Stimulated activated CD4-positive, alpha-beta T cell treated with anti-CD3 and anti-CD28 coated beads, Interleukin-4, amount 100 ng/mL, for 24 hours (primary cell): Measurements from ENCODE around the gene DMRTC2.
A peak's percentile ranks its signal among the peaks of the same experiment; 100 is the strongest.
"Not testable (repeated sequence)": the region's sequence is repeated elsewhere in the genome, so short reads cannot be mapped to it uniquely, and the experiment has no call there.

Experiments
- DNase-seq: peaks from one replicate; pipeline ENCODE4 v3.0.0-alpha.2; 2020

The DMRTC2 gene

DNA sequence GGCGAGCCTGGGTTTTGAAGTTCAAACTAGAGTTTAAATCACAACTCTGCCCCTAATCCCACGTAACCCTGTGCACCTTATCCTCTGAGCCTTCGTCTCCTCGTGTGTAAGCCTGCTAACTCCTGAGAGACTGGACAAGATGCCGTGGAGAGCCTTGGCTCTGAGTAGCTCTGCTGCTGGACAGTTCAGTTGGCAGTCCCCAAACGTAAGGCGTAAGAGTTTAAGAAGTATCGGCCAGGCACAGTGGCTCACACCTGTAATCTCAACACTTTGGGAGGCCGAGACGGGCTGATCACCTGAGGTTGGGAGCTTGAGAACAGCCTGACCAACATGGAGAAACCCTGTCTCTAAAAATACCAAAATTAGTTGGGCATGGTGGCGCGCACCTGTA lies 27.5 kb downstream of the DMRTC2 start:
- no peak for DNase-seq

DNA sequence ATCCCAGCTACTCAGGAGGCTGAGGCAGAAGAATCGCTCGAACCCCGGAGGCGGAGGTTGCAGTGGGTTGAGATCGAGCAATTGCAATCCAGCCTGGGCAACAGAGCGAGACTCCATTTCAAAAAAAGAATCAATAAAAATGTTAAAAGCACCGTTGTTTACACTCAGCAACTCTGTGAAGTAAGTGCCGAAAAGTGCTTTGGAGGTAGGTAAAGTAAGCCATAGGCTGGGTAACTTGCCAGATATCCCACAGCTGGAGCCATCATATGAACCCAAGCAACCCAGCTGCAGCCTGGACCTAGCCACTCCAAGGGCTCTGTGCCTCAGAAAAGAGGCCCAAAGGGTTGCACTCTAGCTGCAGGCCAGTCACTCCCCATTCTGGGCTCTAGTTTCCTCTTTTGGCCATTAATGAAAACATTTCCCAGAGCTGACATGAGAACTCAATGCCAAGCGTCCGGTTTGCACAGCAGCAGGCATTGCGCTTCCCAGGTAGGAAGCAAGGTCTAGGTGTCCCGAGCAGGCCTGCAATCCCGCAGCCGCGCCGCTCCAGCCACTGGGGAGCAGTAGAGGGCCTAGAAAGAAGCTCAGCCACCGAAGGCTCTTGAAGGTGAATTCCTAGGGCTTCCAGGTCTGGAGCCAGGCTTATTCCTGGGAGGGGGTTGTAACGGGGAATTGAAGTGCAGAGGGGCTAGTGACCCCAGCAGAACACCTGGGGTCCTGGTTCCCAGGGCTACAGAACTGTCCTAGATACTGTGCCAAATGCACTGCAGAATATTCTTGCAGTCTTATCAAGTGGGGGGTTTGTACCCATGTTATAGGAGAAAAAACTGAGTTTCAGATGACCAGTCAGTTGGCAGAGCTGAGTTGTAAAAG lies 28.2 kb downstream of the DMRTC2 start:
- peak; percentile 75 for DNase-seq

DNA sequence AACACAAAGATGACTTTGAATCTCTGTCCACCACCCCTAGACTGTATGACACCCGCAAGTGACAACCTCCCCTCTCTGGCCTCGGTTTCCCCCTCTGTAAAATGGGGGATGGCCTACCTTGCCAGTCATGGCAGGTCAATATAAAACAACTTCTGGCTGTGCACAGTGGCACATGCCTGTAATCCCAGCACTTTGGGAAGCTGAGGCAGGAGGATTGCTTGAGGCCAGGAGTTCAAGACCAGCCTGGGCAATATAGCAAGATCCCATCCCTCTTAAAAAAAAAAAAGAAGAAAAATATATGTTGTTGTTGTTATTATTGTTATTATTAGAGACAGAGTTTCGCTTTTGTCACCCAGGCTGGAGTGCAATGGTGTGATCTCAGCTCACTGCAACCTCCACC lies 31.1 kb downstream of the DMRTC2 start:
- DNase-seq = not testable (repeated sequence)

DNA sequence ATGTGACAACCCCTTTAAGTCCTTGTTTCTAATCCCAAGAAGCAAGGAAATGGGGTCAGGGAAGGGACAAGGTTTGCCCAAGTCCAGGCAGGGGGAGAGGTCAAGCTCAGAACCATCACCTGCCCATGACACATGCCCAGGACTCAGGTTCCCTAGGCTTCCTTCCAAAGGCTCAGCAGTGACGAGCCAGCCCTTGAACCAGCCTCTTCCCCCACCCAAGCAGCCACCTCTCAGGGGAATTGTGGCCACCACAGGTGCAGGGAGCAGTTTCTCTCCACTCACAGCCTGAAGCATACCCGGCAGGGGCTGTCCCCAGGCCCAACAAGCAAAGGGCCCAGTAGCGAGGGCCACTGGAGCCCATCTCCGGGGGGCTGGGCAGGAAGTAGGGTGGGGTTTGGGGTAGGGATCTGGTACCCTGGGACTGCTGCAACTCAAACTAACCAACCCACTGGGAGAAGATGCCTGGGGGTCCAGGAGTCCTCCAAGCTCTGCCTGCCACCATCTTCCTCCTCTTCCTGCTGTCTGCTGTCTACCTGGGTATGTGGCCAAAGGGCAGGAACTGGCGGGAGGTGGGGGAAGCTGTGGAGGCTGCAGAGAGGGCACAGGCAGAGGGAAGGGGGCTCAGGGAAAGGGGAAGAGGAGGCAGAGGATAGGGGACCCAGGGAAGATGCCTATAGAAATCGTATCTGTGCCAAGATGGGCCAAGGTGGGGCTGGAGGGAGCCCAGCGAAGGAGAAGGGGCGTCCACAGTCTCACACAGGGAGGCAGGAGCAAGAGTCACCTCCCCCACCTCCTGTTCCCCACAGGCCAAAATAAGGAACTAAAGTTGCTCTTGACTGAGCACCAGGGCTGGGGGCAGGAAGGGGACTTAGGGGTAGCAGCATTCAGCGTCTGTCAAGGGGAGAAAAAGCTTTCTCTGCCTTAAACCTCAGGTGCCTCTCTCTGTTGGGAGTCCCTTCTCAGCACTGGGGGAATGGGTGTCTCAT lies 32.3 kb downstream of the DMRTC2 start, which contains the start of gene CD79A:
CD79A (plus strand) TSS at position 433 of the 986 bp plus-strand sequence; CDS start at position 459, 26 bp downstream.
- no peak for DNase-seq

DNA sequence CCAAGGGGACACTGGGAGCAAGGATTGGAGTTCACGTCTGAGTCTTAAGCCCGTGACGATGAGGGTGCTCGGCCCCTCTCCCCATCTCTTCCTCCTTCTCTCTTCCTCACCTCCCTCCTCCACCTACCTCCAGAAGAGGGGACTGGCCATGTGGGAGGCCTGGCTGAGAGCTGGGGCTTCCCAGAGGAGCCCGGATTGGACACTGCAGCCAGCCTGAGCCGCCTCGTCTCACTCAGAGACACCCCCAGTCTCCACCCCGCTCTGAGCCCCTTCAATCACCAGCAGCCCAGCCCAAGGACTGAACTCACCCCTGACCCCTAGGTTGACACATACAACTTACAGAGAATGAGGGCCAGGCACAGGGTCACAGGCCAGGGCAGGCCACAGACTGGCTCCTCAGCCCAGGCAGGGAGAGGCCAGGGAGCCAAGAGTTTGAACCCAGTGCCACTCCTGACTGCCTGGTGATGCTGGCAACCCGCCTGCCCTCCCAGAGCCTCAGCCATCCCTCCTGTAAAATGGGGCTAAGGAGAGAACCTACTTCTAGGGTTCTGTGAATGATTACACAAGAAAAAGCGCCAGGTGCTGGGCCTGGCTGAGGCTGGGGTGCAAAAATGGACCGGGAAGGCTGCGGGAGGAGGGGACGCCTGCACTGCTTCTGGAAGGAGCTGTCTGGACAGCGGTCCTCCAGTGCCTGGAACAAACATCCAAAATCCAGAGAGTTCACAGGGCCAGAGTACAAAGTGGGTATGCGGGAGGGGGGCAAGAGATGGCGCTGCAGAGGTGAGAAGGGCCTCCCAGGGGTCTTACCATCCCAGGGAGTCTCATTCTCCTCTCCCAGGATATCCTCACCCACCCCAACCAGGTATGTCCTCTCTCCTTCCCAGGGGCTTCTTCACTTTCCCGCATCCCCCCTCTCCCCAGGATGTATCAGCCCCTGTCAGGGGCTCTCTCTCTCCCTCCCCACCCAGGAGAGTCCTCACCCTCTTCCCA lies 33.4 kb downstream of the DMRTC2 start:
- no peak for DNase-seq

DNA sequence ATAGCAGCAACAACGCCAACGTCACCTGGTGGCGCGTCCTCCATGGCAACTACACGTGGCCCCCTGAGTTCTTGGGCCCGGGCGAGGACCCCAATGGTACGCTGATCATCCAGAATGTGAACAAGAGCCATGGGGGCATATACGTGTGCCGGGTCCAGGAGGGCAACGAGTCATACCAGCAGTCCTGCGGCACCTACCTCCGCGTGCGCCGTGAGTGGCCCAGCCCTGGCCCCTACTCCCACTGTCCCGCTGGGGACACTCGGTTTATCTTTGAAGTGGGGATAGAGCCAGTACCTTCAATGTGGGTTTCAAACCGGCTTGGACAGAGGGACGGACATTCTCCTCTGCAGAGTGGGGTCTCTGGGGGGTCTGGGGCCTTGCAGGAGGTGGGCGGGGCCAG lies 34.2 kb downstream of the DMRTC2 start:
- no peak for DNase-seq

DNA sequence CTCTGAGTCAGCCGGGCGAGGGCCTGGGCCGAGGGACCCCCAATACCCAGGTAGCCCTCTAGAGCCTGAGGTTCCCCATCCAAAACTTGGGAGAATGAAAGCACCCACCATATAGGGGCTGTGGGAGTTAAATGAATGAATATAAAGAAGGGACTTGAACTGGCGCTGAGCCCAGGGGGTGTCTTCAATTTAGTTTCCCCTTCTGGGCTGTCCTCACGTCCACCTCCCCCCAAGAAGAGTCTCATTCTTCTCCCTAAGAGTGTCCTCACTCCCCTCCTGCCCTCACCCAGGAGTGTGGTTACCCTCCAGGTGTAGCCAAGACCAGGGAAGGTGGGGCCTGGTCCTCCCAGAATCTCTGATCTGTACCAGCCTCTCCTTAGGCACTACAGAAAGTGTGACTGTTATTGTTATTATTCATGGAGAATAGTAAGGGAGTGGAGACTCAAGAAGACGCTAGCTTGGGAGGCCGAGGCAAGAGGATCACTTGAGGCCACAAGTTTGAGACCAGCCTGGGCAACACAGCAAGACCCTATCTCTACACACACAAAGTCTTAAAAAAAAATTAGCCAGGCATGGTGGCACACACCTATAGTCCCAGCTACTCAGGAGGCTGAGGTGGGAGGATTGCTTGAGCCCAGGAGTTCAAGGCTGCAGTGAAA lies 35.0 kb downstream of the DMRTC2 start:
- no peak for DNase-seq

DNA sequence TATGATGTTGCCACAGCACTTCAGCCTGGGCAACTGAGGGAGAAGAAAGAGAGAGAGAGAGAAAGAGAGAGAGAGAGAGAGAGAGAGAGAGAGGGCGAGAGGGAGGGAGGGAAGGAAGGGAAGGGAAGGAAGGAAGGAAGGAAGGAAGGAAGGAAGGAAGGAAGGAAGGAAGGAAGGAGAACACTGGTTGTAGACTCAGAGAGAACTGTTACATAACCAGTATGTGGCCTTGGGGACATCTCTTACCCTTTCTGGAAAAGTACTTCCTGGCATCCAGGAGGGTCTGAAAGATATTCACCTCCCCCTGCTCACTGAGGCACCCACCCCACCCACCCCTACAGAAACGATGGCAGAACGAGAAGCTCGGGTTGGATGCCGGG lies 35.5 kb downstream of the DMRTC2 start:
- DNase-seq = no peak

DNA sequence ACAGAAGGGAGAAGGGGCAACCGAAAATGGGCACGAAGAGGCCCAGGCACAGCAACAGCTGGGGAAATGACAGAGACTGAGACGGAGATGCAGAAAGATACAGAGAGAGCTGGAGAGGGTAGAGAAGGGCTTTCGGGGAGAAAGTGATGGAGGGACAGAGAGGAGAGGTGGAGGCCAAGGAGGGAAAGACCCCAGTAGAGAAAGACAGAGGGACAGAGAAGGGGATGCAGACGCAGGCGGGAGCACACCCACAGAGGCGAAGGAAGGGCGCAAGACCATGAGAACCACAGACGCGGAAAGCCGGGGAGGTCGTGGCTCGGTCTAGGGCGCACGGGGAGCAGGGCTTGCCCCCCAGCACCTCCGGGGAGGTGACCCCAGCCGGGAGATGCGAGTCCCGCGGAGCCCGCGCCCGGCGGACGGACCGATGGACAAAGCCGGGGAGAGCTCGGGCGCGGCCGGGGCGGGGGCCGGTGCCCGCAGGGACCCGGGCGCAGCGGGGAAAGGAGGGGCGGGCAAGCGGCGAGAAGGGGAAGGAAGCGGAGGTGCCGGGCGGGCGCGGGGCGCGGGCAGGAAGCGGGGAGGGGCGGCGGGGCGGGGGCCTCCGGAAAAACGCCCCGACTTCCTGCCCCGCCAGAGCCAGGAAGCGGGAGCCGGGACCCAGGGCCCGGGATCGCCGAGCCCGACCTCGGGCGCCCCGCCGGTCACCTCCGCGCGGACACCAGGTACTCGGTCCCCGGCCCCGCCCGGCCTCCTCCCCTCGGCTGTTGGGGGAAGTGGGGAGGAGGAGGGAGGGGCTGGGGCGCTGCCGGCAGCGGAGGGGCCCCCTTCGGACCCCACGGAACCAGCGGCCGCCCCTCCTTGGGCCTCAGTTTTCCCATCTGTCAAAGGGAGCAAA lies 38.0 kb downstream of the DMRTC2 start, which contains the start of gene ARHGEF1:
ARHGEF1 (plus strand) TSS at position 617 of the 895 bp plus-strand sequence. CDS start 4,899 bp downstream, outside the sequence.
- peak; percentile 57 for DNase-seq

DNA sequence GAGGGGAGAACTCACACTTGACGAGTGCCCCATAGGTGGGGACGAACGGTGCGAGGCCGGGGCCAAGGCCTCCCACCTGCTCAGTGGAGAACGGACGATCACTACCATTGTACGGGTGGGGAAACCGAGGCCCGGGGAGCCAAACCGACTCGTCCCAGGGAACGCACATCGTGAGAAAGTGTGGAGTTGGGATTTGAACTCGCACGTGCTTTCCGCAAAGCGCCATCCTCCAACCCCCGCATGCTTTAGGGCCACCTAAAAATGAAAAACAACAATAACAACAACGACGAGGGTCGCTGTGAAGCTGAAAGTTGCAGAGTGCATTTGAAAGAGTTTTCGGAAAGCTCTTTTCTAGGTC lies 38.6 kb downstream of the DMRTC2 start:
- DNase-seq = no peak

DNA sequence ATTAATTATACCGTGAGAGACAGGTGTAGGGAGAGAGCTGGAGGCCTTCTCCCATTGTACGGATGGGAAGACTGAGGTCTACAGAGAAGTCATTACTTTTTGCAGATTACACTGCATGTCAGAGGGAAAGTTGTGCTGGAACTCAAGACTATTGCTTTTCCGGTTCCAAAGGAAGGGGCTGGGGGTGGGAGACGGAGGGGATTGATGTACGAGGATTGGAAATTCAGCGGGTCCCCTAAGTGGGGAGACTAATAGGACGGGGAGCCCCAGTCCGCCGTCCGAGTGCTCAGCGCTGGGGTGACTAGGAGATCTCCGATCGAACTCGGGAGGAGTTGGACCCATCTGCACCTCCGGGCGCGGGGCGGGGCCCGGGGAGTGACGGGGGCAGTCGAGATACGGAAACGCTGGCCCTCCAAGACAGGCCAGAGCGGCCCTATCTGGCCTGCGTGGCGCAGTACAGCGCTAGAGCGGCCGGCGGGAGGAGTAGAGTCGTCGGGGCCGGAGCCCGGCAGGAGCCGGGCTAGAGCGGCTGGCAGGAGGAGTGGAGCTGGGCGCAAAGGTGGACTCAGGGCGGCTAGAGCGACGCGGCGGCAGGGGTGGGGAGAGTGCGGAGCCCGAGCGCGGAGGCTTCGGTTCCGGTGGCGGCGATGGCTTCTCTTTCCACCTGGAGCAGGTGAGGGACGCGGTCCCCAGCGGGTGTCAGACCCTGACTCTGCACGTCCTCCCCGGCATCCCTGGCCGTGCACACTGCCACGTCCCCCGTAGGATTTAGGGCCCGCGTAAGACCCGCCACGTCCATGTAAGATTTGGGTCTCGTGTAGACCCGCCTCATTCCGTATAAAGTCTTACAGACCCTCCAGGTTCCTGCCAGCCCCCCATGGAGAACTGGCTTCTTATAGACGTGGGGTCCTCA lies 39.2 kb downstream of the DMRTC2 start:
- peak; percentile 90 for DNase-seq

DNA sequence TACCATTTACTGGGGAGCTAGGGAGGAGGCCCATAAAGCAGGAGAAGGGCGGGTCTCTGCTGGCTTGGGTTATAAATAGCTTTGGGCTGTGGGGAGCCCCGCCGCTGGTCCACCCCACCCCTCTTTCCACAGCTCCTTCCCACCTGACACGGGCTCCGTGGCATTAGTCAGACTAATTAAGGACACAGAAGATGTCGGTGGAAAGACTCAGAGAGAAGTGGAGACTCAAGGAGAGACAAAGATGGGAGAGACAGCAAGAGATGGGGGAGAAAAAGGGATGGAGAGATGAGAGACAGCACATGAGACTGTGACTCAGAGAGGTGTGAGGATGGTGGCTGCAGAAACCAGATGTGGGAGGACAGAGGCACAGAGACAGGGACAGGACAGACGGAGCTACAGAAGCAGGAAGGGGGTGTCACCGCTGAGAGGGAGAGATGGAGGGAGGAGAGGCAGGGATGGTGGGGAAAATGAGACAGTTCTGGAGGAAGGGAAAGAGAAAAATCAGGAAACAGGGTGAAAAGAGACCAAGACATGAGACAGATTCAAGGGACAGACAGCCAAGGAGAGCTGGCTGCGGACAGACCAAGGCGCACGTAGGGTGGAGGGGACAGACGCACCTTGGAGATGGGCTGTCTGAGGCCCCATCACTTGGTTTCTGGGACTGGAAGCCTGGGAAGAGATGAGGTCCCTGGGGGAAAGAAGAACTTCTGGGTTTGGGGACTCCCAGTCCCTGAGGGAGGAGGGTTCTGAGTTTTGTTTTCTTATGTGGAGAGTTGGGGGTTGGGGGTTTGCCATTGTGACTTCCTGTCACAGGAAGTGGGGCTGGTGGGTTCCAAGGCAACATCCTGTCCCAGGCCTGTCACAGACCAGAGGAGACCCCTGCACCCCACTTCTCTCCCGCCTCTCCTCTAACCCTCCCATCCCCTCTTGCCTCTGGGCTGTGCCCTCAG lies 42.2 kb downstream of the DMRTC2 start:
- peak; percentile 74 for DNase-seq

DNA sequence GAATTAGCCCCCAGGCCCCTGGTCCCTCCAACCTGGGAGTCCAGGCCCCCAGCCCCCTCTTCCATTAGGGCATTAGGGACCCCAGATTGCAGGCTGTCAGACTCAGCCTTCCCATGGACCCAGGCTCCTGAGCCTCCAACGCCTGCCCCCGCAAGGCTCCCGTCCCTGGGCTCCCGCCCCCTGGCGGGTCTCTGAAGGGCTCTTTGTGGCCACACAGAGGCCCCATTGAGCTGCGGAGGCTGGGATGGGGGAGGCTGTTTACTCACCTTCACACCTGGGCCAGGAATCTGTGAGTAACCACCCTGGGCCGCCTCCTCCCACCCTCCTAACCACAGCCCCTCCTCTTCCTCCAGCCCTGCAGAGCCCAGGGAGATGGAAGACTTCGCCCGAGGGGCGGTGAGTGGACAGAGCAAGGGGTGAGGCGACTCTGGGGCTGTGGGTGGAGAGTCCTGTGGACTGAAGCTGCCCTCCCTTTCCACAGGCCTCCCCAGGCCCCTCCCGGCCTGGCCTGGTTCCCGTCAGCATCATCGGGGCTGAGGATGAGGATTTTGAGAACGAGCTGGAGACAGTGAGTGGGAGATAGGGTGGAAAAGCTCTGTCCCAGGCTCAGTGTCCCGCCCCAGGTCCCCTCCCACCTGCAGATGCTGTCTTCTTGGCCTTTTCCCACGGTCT lies 43.0 kb downstream of the DMRTC2 start:
- DNase-seq = peak; percentile 89

DNA sequence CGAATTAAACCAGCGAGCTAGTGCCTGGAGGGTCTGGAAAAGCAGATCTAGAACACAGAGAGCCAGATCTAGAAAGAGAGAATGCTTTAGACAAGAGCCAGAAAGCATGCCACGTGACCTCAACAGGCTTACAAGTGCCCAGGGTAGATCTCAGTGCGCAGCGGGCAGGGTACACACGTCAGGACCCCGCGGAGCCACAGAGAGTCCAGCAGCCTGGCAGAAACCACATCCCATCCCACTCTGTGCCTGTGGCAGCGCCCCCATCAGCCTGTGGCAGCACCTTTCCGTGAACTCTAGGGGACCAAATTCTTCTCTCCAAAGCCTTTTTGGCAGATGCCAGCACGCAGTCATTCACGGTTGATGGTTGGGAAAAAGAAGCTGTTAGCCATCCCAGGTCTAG lies 44.1 kb downstream of the DMRTC2 start:
- no peak for DNase-seq

DNA sequence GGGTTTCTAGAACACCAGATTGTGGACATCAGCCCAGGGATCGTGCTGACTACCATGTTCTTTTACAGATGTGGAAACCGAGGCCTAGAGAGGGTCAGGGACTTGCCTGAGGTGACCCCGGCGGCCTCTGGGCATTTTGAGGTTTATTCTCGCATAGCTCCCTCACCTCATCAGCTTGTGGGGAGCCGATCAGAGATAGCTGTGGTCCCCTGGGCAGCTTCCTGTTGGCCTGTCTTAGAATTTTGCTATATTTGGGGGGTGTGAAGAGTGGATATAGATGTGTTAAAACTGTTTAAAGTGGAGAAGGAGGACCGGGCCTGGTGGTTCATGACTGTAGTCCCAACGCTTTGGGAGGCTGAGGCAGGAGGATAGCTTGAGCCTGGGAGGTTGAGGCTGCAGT lies 45.1 kb downstream of the DMRTC2 start:
- DNase-seq = no peak

DNA sequence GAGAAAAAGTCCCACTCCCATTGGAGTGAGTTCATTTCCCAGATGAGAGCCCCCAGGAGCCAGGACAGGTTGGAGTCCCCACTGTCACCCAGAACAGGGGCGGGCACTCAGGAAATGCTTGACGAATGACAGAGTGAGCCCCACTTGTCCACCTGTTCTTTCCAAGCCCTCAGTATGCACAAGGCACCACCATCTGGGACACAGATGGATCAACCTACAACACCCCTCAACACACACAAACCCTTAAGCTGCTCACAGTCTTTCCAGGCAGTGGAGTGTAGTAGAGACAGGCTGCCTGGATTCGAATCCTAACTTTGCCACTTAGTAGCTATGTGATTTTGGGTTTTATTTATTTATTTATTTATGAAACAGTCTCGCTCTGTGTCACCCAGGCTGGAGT lies 46.1 kb downstream of the DMRTC2 start:
- DNase-seq = no peak

DNA sequence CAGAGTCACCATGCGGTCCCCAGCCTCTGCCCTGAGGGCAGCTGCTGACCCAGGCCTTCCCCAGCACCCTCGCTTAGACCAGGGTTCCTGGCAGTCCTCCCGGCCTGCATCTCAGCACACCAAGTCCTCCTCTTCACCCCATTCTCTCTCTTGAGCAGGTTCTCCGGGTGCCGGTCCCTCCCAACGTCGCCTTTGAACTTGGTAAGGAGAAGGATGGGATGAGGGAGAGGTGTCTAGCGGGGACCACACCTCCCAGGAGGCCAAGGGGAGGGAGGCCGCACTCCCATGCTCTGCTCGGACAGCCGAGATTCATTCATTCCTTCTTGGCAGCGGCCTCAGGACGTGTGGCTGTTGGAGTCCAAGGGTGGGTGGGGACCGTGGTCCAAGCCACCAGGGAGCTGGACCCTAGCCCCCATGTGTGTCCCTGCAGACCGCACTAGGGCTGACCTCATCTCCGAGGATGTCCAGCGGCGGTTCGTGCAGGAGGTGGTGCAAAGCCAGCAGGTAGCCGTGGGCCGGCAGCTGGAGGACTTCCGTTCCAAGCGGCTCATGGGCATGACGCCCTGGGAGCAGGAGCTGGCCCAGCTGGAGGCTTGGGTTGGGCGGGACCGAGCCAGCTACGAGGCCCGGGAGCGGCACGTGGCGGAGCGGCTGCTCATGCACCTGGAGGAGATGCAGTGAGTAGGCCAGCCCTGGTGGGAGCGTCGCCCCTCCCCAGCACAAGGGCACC lies 47.5 kb downstream of the DMRTC2 start:
- no peak for DNase-seq
